HEK293 (cell line): ENCODE measurements around the gene INPP4B.

Source experiments
- CTCF ChIA-PET: fragments of 350-600 bp; formaldehyde crosslinking; extraction: SDS; loops from one replicate; lab custom pipeline; 2021; ENCODE audit warnings: antibody characterized with exemption; lab: Yijun Ruan, JAX
- POLR2A ChIA-PET: fragments of 300-600 bp; formaldehyde crosslinking; extraction: SDS; loops from one replicate; lab custom pipeline; 2020; ENCODE audit warnings: antibody characterized with exemption, inconsistent platforms; lab: Yijun Ruan, JAX
- H3K27ac ChIP-seq: fragments of 200-500 bp; sonication (Bioruptor generic); 2 replicates; pipeline ENCODE4 v1.5.1; 2014; ENCODE audit warnings: low read depth, low read length, control low read depth, inconsistent platforms; ENCODE audit errors: extremely low read depth
- H3K36me3 ChIP-seq, 2 experiments: fragments of 200-500 bp in 1 of 2; sonication (Bioruptor generic) in 1 of 2; 1 replicate in 1 of 2; 2 replicates in 1 of 2; pipeline ENCODE4 v1.5.1; 2014 to 2017; ENCODE audit warnings: inconsistent platforms in 2 of 2, low read length in 2 of 2; ENCODE audit not compliant: control insufficient read depth in 2 of 2, insufficient read depth in 1 of 2
- H3K4me1 ChIP-seq: fragments of 200-500 bp; sonication (Bioruptor generic); 2 replicates; pipeline ENCODE4 v1.5.1; 2014; ENCODE audit warnings: mild to moderate bottlenecking, low read length, inconsistent platforms; ENCODE audit not compliant: control insufficient read depth, insufficient read depth
- H3K4me3 ChIP-seq: 2 replicates; pipeline ENCODE4 v1.5.1; 2011; ENCODE audit warnings: low read depth, mild to moderate bottlenecking, control low read depth, low read length, moderate library complexity
- H3K9me3 ChIP-seq: fragments of 200-500 bp; sonication (Bioruptor generic); 2 replicates; pipeline ENCODE4 v1.5.1; 2014; ENCODE audit warnings: low read depth, low read length, inconsistent platforms; ENCODE audit not compliant: control insufficient read depth, insufficient read depth
- BCL11B ChIP-seq: fragments of 450-650 bp; formaldehyde crosslinking; IDR thresholded peaks from 2 replicates; pipeline ENCODE4 v1.5.1; 2016; ENCODE audit warnings: low read depth, missing biosample characterization, missing genetic modification characterization
- HOXD13 ChIP-seq: sonication (generic); formaldehyde crosslinking; IDR thresholded peaks from 2 replicates; pipeline ENCODE4 v1.8.0; 2022; ENCODE audit warnings: missing genetic modification reagents, borderline replicate concordance
- KLF1 ChIP-seq: fragments of 450-650 bp; formaldehyde crosslinking; IDR thresholded peaks from 2 replicates; pipeline ENCODE4 v1.5.1; 2016; ENCODE audit warnings: missing biosample characterization, missing genetic modification characterization
- REPIN1 ChIP-seq: fragments of 450-650 bp; formaldehyde crosslinking; IDR thresholded peaks from 2 replicates; pipeline ENCODE4 v1.5.1; 2017; ENCODE audit warnings: missing biosample characterization, missing genetic modification characterization, low read depth
- SCRT1 ChIP-seq: fragments of 450-650 bp; formaldehyde crosslinking; IDR thresholded peaks from 2 replicates; pipeline ENCODE4 v1.5.1; 2016; ENCODE audit warnings: missing biosample characterization, missing genetic modification characterization, borderline replicate concordance
- SETDB1 ChIP-seq: IDR thresholded peaks from one replicate; pipeline ENCODE4 v1.6.1; 2017; ENCODE audit warnings: mild to moderate bottlenecking, low read length, moderate library complexity, mixed read lengths; ENCODE audit not compliant: insufficient read length
- YY1 ChIP-seq: fragments of 450-650 bp; formaldehyde crosslinking; IDR thresholded peaks from 2 replicates; pipeline ENCODE4 v1.5.1; 2018; ENCODE audit warnings: missing biosample characterization, missing genetic modification characterization
- ZEB2 ChIP-seq: fragments of 450-650 bp; formaldehyde crosslinking; IDR thresholded peaks from 2 replicates; pipeline ENCODE4 v1.5.1; 2016; ENCODE audit warnings: missing biosample characterization, missing genetic modification characterization
- ZFP3 ChIP-seq: fragments of 450-650 bp; formaldehyde crosslinking; IDR thresholded peaks from 2 replicates; pipeline ENCODE4 v1.5.1; 2016; ENCODE audit warnings: low read depth, missing biosample characterization, missing genetic modification characterization
- ZNF184 ChIP-seq: fragments of 450-650 bp; IDR thresholded peaks from 2 replicates; pipeline ENCODE4 v1.5.1; 2018; ENCODE audit warnings: missing biosample characterization, mild to moderate bottlenecking, missing genetic modification characterization
- ZNF341 ChIP-seq: fragments of 450-650 bp; formaldehyde crosslinking; IDR thresholded peaks from 2 replicates; pipeline ENCODE4; 2016; ENCODE audit warnings: low read depth, missing biosample characterization, missing genetic modification characterization
- ZNF530 ChIP-seq: fragments of 450-650 bp; formaldehyde crosslinking; IDR thresholded peaks from 2 replicates; pipeline ENCODE4 v1.5.1; 2016; ENCODE audit warnings: low read depth, missing biosample characterization, missing genetic modification characterization
- ZNF571 ChIP-seq: fragments of 450-650 bp; formaldehyde crosslinking; IDR thresholded peaks from 2 replicates; pipeline ENCODE4 v1.5.0; 2017; ENCODE audit warnings: missing biosample characterization, missing genetic modification characterization
- ZNF610 ChIP-seq: fragments of 450-650 bp; formaldehyde crosslinking; IDR thresholded peaks from 2 replicates; pipeline ENCODE4 v1.5.1; 2016; ENCODE audit warnings: missing biosample characterization, missing genetic modification characterization, borderline replicate concordance
- ZNF639 ChIP-seq: fragments of 450-650 bp; formaldehyde crosslinking; IDR thresholded peaks from 2 replicates; pipeline ENCODE4 v1.5.1; 2016; ENCODE audit warnings: missing biosample characterization, missing genetic modification characterization
- ZNF645 ChIP-seq: fragments of 450-650 bp; formaldehyde crosslinking; IDR thresholded peaks from 2 replicates; pipeline ENCODE4; 2016; ENCODE audit warnings: missing biosample characterization, missing genetic modification characterization
- ZNF76 ChIP-seq: fragments of 450-650 bp; formaldehyde crosslinking; IDR thresholded peaks from 2 replicates; pipeline ENCODE4; 2016; ENCODE audit warnings: low read depth, missing biosample characterization, missing genetic modification characterization, borderline replicate concordance
- ZNF776 ChIP-seq: fragments of 450-650 bp; formaldehyde crosslinking; IDR thresholded peaks from 2 replicates; pipeline ENCODE4 v1.5.0; 2017; ENCODE audit warnings: missing biosample characterization, missing genetic modification characterization, borderline replicate concordance
- TF ChIP-seq, protein P1 (sequence below): fragments of 450-650 bp; formaldehyde crosslinking; IDR thresholded peaks from 2 replicates; pipeline ENCODE4 v1.5.1; 2016; ENCODE audit warnings: missing biosample characterization, missing genetic modification characterization
- TF ChIP-seq, protein P2 (sequence below): fragments of 450-650 bp; formaldehyde crosslinking; IDR thresholded peaks from 2 replicates; pipeline ENCODE4 v1.5.1; 2016; ENCODE audit warnings: missing biosample characterization, missing genetic modification characterization
- TF ChIP-seq, protein P3 (sequence below): fragments of 450-650 bp; formaldehyde crosslinking; IDR thresholded peaks from 2 replicates; pipeline ENCODE4 v1.5.1; 2016; ENCODE audit warnings: missing biosample characterization, missing genetic modification characterization, low read depth

Gene INPP4B

GRCh38 chr4:142378179-142378578 lies 467.9 kb downstream of the INPP4B start (continued):
- TF ChIP-seq, protein P1, sequence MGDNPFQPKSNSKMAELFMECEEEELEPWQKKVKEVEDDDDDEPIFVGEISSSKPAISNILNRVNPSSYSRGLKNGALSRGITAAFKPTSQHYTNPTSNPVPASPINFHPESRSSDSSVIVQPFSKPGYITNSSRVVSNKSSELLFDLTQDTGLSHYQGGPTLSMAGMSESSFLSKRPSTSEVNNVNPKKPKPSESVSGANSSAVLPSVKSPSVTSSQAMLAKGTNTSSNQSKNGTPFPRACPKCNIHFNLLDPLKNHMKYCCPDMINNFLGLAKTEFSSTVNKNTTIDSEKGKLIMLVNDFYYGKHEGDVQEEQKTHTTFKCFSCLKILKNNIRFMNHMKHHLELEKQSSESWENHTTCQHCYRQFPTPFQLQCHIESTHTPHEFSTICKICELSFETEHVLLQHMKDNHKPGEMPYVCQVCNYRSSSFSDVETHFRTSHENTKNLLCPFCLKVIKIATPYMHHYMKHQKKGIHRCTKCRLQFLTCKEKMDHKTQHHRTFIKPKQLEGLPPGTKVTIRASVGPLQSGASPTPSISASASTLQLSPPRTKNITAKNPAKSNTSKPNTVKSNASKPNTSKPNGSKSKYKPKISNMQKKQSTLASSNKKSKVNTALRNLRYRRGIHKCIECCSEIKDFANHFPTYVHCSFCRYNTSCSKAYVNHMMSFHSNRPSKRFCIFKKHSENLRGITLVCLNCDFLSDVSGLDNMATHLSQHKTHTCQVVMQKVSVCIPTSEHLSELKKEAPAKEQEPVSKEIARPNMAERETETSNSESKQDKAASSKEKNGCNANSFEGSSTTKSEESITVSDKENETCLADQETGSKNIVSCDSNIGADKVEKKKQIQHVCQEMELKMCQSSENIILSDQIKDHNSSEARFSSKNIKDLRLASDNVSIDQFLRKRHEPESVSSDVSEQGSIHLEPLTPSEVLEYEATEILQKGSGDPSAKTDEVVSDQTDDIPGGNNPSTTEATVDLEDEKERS (tag by site-specific recombination) = no peak
- TF ChIP-seq ZNF571 (tag by site-specific recombination) (no peak), ZNF76 (tag by site-specific recombination) (no peak), REPIN1 (tag by site-specific recombination) (no peak), YY1 (no peak), ZNF184 (no peak), ZNF645 (tag by site-specific recombination) (no peak), ZNF639 (tag by site-specific recombination) (no peak)

GRCh38 chr4:142377342-142378091 lies 468.6 kb downstream of the INPP4B start:
- no peak overlapping the region for H3K27ac ChIP-seq
- ChIA-PET CTCF (interaction anchor here (0.7 kb wide), 1 partner anchor 1032 kb away, joined by 3 read pairs; no protein-coding TSS in a partner anchor), POLR2A (no interaction called here)
- peaks cover 3% of the 10 kb centered on the region; the same call in 1 of the 2 replicates for H3K4me1 ChIP-seq
- H3K9me3 ChIP-seq = no peaks in the 10 kb centered on the region
- H3K4me3 ChIP-seq = no peak overlapping the region
- no peaks in the 10 kb centered on the region for H3K36me3 ChIP-seq
- TF ChIP-seq ZNF530 (no peak), ZEB2 (tag by site-specific recombination) (no peak), ZNF610 (tag by site-specific recombination) (no peak), ZNF341 (tag by site-specific recombination) (no peak), SCRT1 (no peak), SETDB1 (no peak), HOXD13 (CRISPR knock-in tag) (no peak)
- TF ChIP-seq, protein P2, sequence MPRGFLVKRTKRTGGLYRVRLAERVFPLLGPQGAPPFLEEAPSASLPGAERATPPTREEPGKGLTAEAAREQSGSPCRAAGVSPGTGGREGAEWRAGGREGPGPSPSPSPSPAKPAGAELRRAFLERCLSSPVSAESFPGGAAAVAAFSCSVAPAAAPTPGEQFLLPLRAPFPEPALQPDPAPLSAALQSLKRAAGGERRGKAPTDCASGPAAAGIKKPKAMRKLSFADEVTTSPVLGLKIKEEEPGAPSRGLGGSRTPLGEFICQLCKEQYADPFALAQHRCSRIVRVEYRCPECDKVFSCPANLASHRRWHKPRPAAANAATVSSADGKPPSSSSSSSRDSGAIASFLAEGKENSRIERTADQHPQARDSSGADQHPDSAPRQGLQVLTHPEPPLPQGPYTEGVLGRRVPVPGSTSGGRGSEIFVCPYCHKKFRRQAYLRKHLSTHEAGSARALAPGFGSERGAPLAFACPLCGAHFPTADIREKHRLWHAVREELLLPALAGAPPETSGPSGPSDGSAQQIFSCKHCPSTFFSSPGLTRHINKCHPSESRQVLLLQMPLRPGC (tag by site-specific recombination) = no peak

- POLR2A ChIA-PET = no interaction called here
- no peaks in the 10 kb centered on the region for H3K9me3 ChIP-seq
- TF ChIP-seq ZNF776 (tag by site-specific recombination) (no peak), ZFP3 (tag by site-specific recombination) (no peak), BCL11B (no peak), KLF1 (no peak)
- TF ChIP-seq, protein P3, sequence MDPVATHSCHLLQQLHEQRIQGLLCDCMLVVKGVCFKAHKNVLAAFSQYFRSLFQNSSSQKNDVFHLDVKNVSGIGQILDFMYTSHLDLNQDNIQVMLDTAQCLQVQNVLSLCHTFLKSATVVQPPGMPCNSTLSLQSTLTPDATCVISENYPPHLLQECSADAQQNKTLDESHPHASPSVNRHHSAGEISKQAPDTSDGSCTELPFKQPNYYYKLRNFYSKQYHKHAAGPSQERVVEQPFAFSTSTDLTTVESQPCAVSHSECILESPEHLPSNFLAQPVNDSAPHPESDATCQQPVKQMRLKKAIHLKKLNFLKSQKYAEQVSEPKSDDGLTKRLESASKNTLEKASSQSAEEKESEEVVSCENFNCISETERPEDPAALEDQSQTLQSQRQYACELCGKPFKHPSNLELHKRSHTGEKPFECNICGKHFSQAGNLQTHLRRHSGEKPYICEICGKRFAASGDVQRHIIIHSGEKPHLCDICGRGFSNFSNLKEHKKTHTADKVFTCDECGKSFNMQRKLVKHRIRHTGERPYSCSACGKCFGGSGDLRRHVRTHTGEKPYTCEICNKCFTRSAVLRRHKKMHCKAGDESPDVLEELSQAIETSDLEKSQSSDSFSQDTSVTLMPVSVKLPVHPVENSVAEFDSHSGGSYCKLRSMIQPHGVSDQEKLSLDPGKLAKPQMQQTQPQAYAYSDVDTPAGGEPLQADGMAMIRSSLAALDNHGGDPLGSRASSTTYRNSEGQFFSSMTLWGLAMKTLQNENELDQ (tag by site-specific recombination) = no peak
- H3K4me1 ChIP-seq = peaks cover 3% of the 10 kb centered on the region; the same call in 1 of the 2 replicates
- H3K27ac ChIP-seq = no peak overlapping the region
- CTCF ChIA-PET = no interaction called here
- no peaks in the 10 kb centered on the region for H3K36me3 ChIP-seq
- no peak overlapping the region for H3K4me3 ChIP-seq
Observed at GRCh38 chr4:142376204-142376603, 469.9 kb downstream of the INPP4B start.
